ENCODE results near the gene FAM168B. TPM values are rescaled to one million over a fixed set of nuclear protein-coding genes. Genes with fewer than 3 reads are reported as not detected.

FAM168B gene
- total and polyA plus RNA-seq, 2 of the 13 experiments (the other 11 are each of a cell fraction or from before 2014, with no cell fraction given) = 64.5 to 113 TPM

DNA sequence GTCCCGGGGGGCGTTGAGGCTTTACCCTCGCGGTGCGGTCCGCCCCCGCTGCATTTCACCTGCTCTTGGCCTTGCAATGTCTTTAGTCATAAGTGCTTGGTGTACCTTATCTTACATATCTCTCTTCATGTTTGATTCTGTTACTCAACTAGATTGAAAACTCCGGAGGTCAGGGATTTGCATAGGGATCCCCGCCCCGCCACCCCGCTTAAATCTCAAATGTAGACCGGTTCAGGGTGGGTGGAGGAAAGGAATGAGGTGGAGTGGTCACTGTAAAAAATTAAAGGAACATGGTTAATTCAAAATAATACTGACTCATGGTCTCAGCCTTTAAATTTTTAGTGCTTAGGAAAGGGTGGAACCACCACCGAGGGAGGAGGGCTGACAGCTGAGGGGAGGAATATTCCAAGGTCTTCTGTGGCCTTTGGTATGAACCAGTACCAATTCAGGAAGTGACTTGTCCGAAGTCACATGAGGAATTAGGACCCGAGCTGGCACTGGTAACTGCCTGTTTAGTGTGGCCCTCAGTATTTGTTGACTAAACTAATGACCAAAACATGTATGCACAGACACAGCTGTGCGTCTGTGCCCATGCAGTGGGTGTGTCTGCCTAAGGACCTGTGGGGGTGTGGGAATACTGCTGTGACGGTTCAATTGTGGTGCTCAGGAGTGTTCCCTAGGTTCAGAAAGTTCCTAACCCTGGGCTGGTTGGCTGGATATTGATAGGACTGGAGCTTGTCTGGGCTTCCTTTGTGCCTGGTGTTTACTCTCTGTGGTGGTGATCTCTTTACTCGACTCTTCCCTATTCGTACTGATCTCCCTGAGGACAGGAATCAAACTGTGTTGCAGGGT is 12.9 kb upstream of the FAM168B start (continued):
- TF ChIP-seq, protein P1, sequence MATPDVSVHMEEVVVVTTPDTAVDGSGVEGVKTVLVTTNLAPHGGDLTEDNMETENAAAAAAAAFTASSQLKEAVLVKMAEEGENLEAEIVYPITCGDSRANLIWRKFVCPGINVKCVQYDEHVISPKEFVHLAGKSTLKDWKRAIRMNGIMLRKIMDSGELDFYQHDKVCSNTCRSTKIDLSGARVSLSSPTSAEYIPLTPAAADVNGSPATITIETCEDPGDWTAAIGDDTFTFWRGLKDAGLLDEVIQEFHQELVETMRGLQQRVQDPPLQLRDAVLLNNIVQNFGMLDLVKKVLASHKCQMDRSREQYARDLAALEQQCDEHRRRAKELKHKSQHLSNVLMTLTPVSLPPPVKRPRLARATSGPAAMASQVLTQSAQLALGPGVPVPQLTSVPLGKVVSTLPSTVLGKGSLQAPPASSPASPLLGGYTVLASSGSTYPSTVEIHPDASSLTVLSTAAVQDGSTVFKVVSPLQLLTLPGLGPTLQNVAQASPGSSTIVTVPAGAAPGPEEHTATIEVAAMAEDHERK (CRISPR knock-in tag; IDR thresholded peaks at IDR 0.05; ENCODE audit: low read depth) = no peak
- TF ChIP-seq, protein P2, sequence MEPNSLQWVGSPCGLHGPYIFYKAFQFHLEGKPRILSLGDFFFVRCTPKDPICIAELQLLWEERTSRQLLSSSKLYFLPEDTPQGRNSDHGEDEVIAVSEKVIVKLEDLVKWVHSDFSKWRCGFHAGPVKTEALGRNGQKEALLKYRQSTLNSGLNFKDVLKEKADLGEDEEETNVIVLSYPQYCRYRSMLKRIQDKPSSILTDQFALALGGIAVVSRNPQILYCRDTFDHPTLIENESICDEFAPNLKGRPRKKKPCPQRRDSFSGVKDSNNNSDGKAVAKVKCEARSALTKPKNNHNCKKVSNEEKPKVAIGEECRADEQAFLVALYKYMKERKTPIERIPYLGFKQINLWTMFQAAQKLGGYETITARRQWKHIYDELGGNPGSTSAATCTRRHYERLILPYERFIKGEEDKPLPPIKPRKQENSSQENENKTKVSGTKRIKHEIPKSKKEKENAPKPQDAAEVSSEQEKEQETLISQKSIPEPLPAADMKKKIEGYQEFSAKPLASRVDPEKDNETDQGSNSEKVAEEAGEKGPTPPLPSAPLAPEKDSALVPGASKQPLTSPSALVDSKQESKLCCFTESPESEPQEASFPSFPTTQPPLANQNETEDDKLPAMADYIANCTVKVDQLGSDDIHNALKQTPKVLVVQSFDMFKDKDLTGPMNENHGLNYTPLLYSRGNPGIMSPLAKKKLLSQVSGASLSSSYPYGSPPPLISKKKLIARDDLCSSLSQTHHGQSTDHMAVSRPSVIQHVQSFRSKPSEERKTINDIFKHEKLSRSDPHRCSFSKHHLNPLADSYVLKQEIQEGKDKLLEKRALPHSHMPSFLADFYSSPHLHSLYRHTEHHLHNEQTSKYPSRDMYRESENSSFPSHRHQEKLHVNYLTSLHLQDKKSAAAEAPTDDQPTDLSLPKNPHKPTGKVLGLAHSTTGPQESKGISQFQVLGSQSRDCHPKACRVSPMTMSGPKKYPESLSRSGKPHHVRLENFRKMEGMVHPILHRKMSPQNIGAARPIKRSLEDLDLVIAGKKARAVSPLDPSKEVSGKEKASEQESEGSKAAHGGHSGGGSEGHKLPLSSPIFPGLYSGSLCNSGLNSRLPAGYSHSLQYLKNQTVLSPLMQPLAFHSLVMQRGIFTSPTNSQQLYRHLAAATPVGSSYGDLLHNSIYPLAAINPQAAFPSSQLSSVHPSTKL (CRISPR knock-in tag; IDR thresholded peaks at IDR 0.05) = peak; percentile 48; the same call in 1 of the 2 replicates
- TF ChIP-seq GATAD1 (CRISPR knock-in tag; IDR thresholded peaks at IDR 0.05) (peak; percentile 85), BORCS8-MEF2B (CRISPR knock-in tag; IDR thresholded peaks at IDR 0.05) (no peak), RBM22 (optimal IDR thresholded peaks at IDR 0.05; ENCODE audit: low read length) (peak; percentile 60), ZNF788 (CRISPR knock-in tag; IDR thresholded peaks at IDR 0.05; ENCODE audit: borderline replicate concordance) (peak; percentile 63), ELF3 (CRISPR knock-in tag; IDR thresholded peaks at IDR 0.05) (peak; percentile 69; the same call in 1 of the 2 replicates), TAF1 (CRISPR knock-in tag; IDR thresholded peaks at IDR 0.05) (peak; percentile 24; the same call in 1 of the 2 replicates), NFYB (CRISPR knock-in tag; IDR thresholded peaks at IDR 0.05) (peak; percentile 18; the same call in 1 of the 2 replicates), ZNF772 (CRISPR knock-in tag; IDR thresholded peaks at IDR 0.05) (peak; percentile 54; the same call in 1 of the 2 replicates), HDAC2 (CRISPR knock-in tag; IDR thresholded peaks at IDR 0.05) (peak; percentile 78; the same call in 1 of the 2 replicates), PHF21A (CRISPR knock-in tag; IDR thresholded peaks at IDR 0.05) (peak; percentile 71), ZFP82 (CRISPR knock-in tag; IDR thresholded peaks at IDR 0.05; ENCODE audit: borderline replicate concordance) (peak; percentile 53; the same call in 1 of the 2 replicates)
- TF ChIP-seq, protein P3, sequence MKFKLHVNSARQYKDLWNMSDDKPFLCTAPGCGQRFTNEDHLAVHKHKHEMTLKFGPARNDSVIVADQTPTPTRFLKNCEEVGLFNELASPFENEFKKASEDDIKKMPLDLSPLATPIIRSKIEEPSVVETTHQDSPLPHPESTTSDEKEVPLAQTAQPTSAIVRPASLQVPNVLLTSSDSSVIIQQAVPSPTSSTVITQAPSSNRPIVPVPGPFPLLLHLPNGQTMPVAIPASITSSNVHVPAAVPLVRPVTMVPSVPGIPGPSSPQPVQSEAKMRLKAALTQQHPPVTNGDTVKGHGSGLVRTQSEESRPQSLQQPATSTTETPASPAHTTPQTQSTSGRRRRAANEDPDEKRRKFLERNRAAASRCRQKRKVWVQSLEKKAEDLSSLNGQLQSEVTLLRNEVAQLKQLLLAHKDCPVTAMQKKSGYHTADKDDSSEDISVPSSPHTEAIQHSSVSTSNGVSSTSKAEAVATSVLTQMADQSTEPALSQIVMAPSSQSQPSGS (CRISPR knock-in tag; IDR thresholded peaks at IDR 0.05) = peak; percentile 27; the same call in 1 of the 2 replicates
- TF ChIP-seq, protein P4, sequence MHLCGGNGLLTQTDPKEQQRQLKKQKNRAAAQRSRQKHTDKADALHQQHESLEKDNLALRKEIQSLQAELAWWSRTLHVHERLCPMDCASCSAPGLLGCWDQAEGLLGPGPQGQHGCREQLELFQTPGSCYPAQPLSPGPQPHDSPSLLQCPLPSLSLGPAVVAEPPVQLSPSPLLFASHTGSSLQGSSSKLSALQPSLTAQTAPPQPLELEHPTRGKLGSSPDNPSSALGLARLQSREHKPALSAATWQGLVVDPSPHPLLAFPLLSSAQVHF (CRISPR knock-in tag; IDR thresholded peaks at IDR 0.05) = no peak
- TF ChIP-seq, protein P5, sequence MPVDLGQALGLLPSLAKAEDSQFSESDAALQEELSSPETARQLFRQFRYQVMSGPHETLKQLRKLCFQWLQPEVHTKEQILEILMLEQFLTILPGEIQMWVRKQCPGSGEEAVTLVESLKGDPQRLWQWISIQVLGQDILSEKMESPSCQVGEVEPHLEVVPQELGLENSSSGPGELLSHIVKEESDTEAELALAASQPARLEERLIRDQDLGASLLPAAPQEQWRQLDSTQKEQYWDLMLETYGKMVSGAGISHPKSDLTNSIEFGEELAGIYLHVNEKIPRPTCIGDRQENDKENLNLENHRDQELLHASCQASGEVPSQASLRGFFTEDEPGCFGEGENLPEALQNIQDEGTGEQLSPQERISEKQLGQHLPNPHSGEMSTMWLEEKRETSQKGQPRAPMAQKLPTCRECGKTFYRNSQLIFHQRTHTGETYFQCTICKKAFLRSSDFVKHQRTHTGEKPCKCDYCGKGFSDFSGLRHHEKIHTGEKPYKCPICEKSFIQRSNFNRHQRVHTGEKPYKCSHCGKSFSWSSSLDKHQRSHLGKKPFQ (CRISPR knock-in tag; IDR thresholded peaks at IDR 0.05; ENCODE audit: insufficient replicate concordance) = peak; percentile 45

Measured in HepG2 (cell line).